K562 (cell line): Measurements from ENCODE around the gene NADSYN1. TPM values are rescaled to one million over a fixed set of nuclear protein-coding genes. Genes with fewer than 3 reads are reported as not detected.

Source experiments
- ATAC-seq: fragments of 200-7000 bp; cut with Tn5 transposase; 3 replicates; pipeline ENCODE4 v1.9.1; 2020; ENCODE audit warnings: moderate library complexity
- BruUV-seq: library from RNA; stranded (reverse); fragments of 400-500 nt; replicated peaks from 2 replicates; lab custom pipeline; 2021; lab: Mats Ljungman, UMichigan
- CTCF ChIA-PET: fragments of 300-600 bp; formaldehyde crosslinking; extraction: SDS; loops from one replicate; lab custom pipeline; 2021; ENCODE audit warnings: low intra/inter-chr PET ratio; lab: Yijun Ruan, JAX
- POLR2A ChIA-PET: fragments of 300-600, 350-650 bp; sonication (Branson Sonifier 250); formaldehyde crosslinking; extraction: SDS; loops from one replicate; lab custom pipeline; 2021; ENCODE audit warnings: antibody characterized with exemption, inconsistent platforms; lab: Yijun Ruan, JAX
- DNase-seq, 4 experiments: peaks; one replicate each; pipeline versions ENCODE4 v3.0.0 to v3.0.0-alpha.2; 2011 to 2018; ENCODE audit warnings: low spot score in 3 of 4, mixed read lengths in 3 of 4; ENCODE audit errors: extremely low read depth in 1 of 4
- FAIRE-seq: peaks from 2 replicates; lab custom pipeline; 2011; peaks lifted over from hg19 to GRCh38; lab: Jason Lieb, UNC
- H2AFZ ChIP-seq: 2 replicates; pipeline ENCODE4 v1.6.0; 2011; ENCODE audit warnings: low read depth, low read length, control low read depth, inconsistent platforms
- H3K27ac ChIP-seq: fragments of 200-600 bp; 3 replicates; pipeline ENCODE4 v1.8.0; 2011; ENCODE audit warnings: low read depth, mild to moderate bottlenecking, control low read depth, inconsistent platforms, low read length, moderate library complexity, mixed read lengths; ENCODE audit errors: extremely low read depth
- H3K27me3 ChIP-seq, 2 experiments: fragments of 300-600 bp in 1 of 2; 2 replicates in 1 of 2; 3 replicates in 1 of 2; pipeline versions ENCODE4 v1.6.0 to v1.8.0; 2011; ENCODE audit warnings: inconsistent platforms in 2 of 2, low read length in 2 of 2, mild to moderate bottlenecking in 1 of 2, mixed read lengths in 1 of 2, moderate library complexity in 1 of 2; ENCODE audit not compliant: control insufficient read depth in 2 of 2, insufficient read depth in 2 of 2
- H3K36me3 ChIP-seq: fragments of 300-600 bp; 3 replicates; pipeline ENCODE4 v1.8.0; 2011; ENCODE audit warnings: mild to moderate bottlenecking, low read length, inconsistent platforms; ENCODE audit not compliant: control insufficient read depth, insufficient read depth
- H3K4me1 ChIP-seq, 2 experiments: fragments of 200-600 bp in 1 of 2; replicated peaks in 1 of 2; 2 replicates in 1 of 2; 3 replicates in 1 of 2; pipeline versions ENCODE4 v1.5.1 to v1.8.0; 2011; ENCODE audit warnings: inconsistent platforms in 2 of 2, low read length in 2 of 2, mild to moderate bottlenecking in 1 of 2, mixed read lengths in 1 of 2, moderate library complexity in 1 of 2; ENCODE audit not compliant: control insufficient read depth in 2 of 2, insufficient read depth in 2 of 2
- H3K4me2 ChIP-seq: 2 replicates; pipeline ENCODE4 v1.6.1; 2011; ENCODE audit warnings: low read length, control low read depth, inconsistent platforms, mixed read lengths; ENCODE audit not compliant: insufficient read depth
- H3K4me3 ChIP-seq: fragments of 200-600 bp; sonication (generic), shearing (Covaris generic); 2 replicates; pipeline ENCODE4 v1.5.1; 2016; ENCODE audit warnings: control low read depth, inconsistent platforms
- H3K79me2 ChIP-seq: fragments of 200-600 bp; 3 replicates; pipeline ENCODE4 v1.8.0; 2011; ENCODE audit warnings: low read length, inconsistent platforms; ENCODE audit not compliant: control insufficient read depth, insufficient read depth
- H3K9ac ChIP-seq, 2 experiments: 2 replicates each; pipeline versions ENCODE4 v1.6.0 to v1.6.1; 2011; ENCODE audit warnings: low read depth in 2 of 2, low read length in 2 of 2, control low read depth in 1 of 2, inconsistent platforms in 1 of 2, mild to moderate bottlenecking in 1 of 2, mixed read lengths in 1 of 2; ENCODE audit not compliant: insufficient read depth in 1 of 2
- H3K9me1 ChIP-seq: one replicate; pipeline ENCODE4 v1.6.0; 2011; ENCODE audit warnings: inconsistent platforms, mild to moderate bottlenecking, low read length, moderate library complexity; ENCODE audit not compliant: control insufficient read depth, insufficient read depth
- H3K9me3 ChIP-seq: replicated peaks from 2 replicates; pipeline ENCODE4 v1.5.1; 2011; ENCODE audit warnings: low read depth, low read length, inconsistent platforms; ENCODE audit not compliant: control insufficient read depth, insufficient read depth
- H4K20me1 ChIP-seq: replicated peaks from 2 replicates; pipeline ENCODE4 v1.6.1; 2011; ENCODE audit warnings: low read length, inconsistent platforms, mixed read lengths; ENCODE audit not compliant: control insufficient read depth, insufficient read depth
- ATF3 ChIP-seq, 2 experiments: fragments of 450-650 bp in 1 of 2; sonication (generic) in 1 of 2; formaldehyde crosslinking in 1 of 2; IDR thresholded peaks in 1 of 2; conservative IDR thresholded peaks in 1 of 2; 2 replicates each; pipeline versions ENCODE4 v1.6.1 to v1.8.1; 2016 to 2023; ENCODE audit warnings: mild to moderate bottlenecking in 2 of 2, moderate library complexity in 2 of 2, inconsistent platforms in 1 of 2, missing genetic modification reagents in 1 of 2
- CTBP1 ChIP-seq: fragments of 450-650 bp; IDR thresholded peaks from 2 replicates; pipeline ENCODE4 v1.6.1; 2016; ENCODE audit warnings: borderline replicate concordance
- E2F8 ChIP-seq: fragments of 450-650 bp; IDR thresholded peaks from 2 replicates; pipeline ENCODE4 v1.7.1; 2018; ENCODE audit warnings: mild to moderate bottlenecking, low read depth; ENCODE audit not compliant: partially characterized antibody
- HNRNPK ChIP-seq: fragments of 200-400 bp; formaldehyde crosslinking; IDR thresholded peaks from one replicate; pipeline ENCODE4 v1.6.1; 2018; ENCODE audit warnings: mild to moderate bottlenecking, low read depth, low read length; ENCODE audit not compliant: poor library complexity, severe bottlenecking
- JUND ChIP-seq, 2 experiments: IDR thresholded peaks; 2 replicates in 1 of 2; 3 replicates in 1 of 2; pipeline ENCODE4 v1.6.1; 2011; ENCODE audit warnings: borderline replicate concordance in 2 of 2, low read depth in 2 of 2, low read length in 2 of 2, improper control_type of control experiment in 1 of 2, missing biosample characterization in 1 of 2, missing genetic modification characterization in 1 of 2, missing genetic modification reagents in 1 of 2
- NFE2L1 ChIP-seq: fragments of 450-650 bp; IDR thresholded peaks from 2 replicates; pipeline ENCODE4 v1.6.1; 2016; ENCODE audit warnings: missing genetic modification characterization, low read depth, mild to moderate bottlenecking, missing compliant biosample characterization, moderate library complexity, borderline replicate concordance
- NFIC ChIP-seq: fragments of 450-650 bp; IDR thresholded peaks from 2 replicates; pipeline ENCODE4 v1.6.1; 2017; ENCODE audit warnings: mild to moderate bottlenecking, inconsistent platforms
- NFXL1 ChIP-seq: fragments of 450-650 bp; formaldehyde crosslinking; IDR thresholded peaks from 2 replicates; pipeline ENCODE4 v1.4.0; 2021; ENCODE audit warnings: mild to moderate bottlenecking
- PCBP2 ChIP-seq: fragments of 200-400 bp; formaldehyde crosslinking; IDR thresholded peaks from 2 replicates; pipeline ENCODE4 v1.6.1; 2018; ENCODE audit warnings: low read length, low read depth, mild to moderate bottlenecking, moderate library complexity; ENCODE audit not compliant: poor library complexity, severe bottlenecking
- POU5F1 ChIP-seq: fragments of 150-350 bp; IDR thresholded peaks from 2 replicates; pipeline ENCODE4 v1.6.1; 2014; ENCODE audit warnings: borderline replicate concordance, low read length, low read depth, mild to moderate bottlenecking; ENCODE audit not compliant: partially characterized antibody
- SMARCE1 ChIP-seq: fragments of 450-650 bp; IDR thresholded peaks from 2 replicates; pipeline ENCODE4 v1.7.1; 2016; ENCODE audit warnings: mild to moderate bottlenecking
- ZNF395 ChIP-seq: fragments of 200-800 bp; sonication (Bioruptor generic); IDR thresholded peaks from 2 replicates; pipeline ENCODE4 v1.6.1; 2017; ENCODE audit warnings: missing genetic modification characterization, missing compliant biosample characterization
- ZNF445 ChIP-seq: fragments of 250-450 bp; sonication (Bioruptor Pico); IDR thresholded peaks from 2 replicates; pipeline ENCODE4 v1.4.0; 2020; ENCODE audit warnings: low read depth, mild to moderate bottlenecking, moderate library complexity
- WGBS: fragments of 100-300 bp; shearing (Covaris generic); methylation state at CpG from one replicate; pipeline ENCODE4 v1.1.6; 2016; ENCODE audit warnings: low coverage, mixed read lengths; ENCODE audit not compliant: insufficient coverage; ENCODE audit errors: missing lambda C conversion rate; 5-methylcytosine and 5-hydroxymethylcytosine counted together
- in situ Hi-C: fragments of 300-500 bp; cut with MboI; formaldehyde crosslinking; loops from 4 replicates; pipeline ENCODE4 v1.15.0; 2018; ENCODE audit warnings: inconsistent platforms, mixed read lengths
- intact Hi-C: fragments of 100-400 bp; cut with micrococcal nuclease; formaldehyde crosslinking; loops from 2 replicates; pipeline ENCODE4 v1.14.2; 2022
- polyA plus RNA-seq, 8 experiments: library from polyadenylated mRNA; depleted of rRNA in 4 of 8; stranded (reverse) in 5 of 8; unstranded in 3 of 8; fragments of >200 nt; fragmentation: Nextera tagmentation in 2 of 8; fragmentation: Illumina TruSeq in 1 of 8; extraction: Ambion mirVana in 2 of 8; extraction: Trizol in 1 of 8; gene quantifications; 2 replicates each; pipeline versions ENCODE4 v1.2.1 to v1.2.3, GENCODE V29; 2011 to 2014; ENCODE audit warnings: inconsistent platforms in 1 of 8, missing spikeins in 1 of 8
- total RNA-seq, 7 experiments: library from RNA; depleted of rRNA in 6 of 7; stranded (reverse); fragments of >200 nt in 6 of 7; fragmentation: Illumina TruSeq in 2 of 7; extraction: Trizol in 2 of 7; gene quantifications; 2 replicates each; pipeline versions ENCODE4 v1.2.1 to v1.2.3, GENCODE V29; 2011 to 2021; ENCODE audit warnings: low replicate concordance in 1 of 7

NADSYN1 gene
- total and polyA plus RNA-seq, 9 of the 15 experiments (the other 6 are each of a cell fraction or from before 2014, with no cell fraction given) = 12.7 to 57.3 (median 42.1) TPM

GRCh38 chr11:71477641-71478527 lies 24.9 kb downstream of the NADSYN1 start:
- CTCF ChIA-PET = no interaction called here
- POLR2A ChIA-PET = no interaction called here
- WGBS = 77% methylated on average over 23 of the region's 25 CpGs
- H3K4me2 ChIP-seq = no peak overlapping the region
- H3K79me2 ChIP-seq = no peaks in the 10 kb centered on the region
- in situ Hi-C loops = no loop called here
- no TSS peak for BruUV-seq
- H3K9me3 ChIP-seq = no peaks in the 10 kb centered on the region
- no peaks in the 10 kb centered on the region for H3K9me1 ChIP-seq
- H3K27me3 ChIP-seq = no peaks in the 10 kb centered on the region
- H3K36me3 ChIP-seq = peaks cover 75% of the 10 kb centered on the region; the same call in 2 of the 3 replicates
- no peak overlapping the region for H3K9ac ChIP-seq
- ATAC-seq (no peak), DNase-seq (no peak), FAIRE-seq (no peak)
- no peak overlapping the region for H3K4me3 ChIP-seq
- H3K4me1 ChIP-seq = peaks cover 0 to 15% of the 10 kb centered on the region in 2 experiments; a peak in 3 of 5 replicates
- no peak overlapping the region for H2AFZ ChIP-seq
- H4K20me1 ChIP-seq = no peaks in the 10 kb centered on the region
- no peak overlapping the region for H3K27ac ChIP-seq
- intact Hi-C loops = no loop called here
- TF ChIP-seq SMARCE1 (no peak), POU5F1 (no peak), HNRNPK (no peak), CTBP1 (no peak), NFE2L1 (tag) (no peak), E2F8 (no peak), JUND (IDR thresholded peaks at IDR 0.05; ENCODE audit: borderline replicate concordance, low read depth, low read length) (no peak), JUND (tag; IDR thresholded peaks at IDR 0.05; ENCODE audit: borderline replicate concordance, low read depth, low read length) (no peak), NFXL1 (CRISPR knock-in tag) (no peak), PCBP2 (no peak), ATF3 (IDR thresholded peaks at IDR 0.05) (no peak), ATF3 (CRISPR knock-in tag; conservative IDR thresholded peaks at IDR 0.05) (no peak), ZNF445 (CRISPR knock-in tag) (no peak), NFIC (no peak), ZNF395 (CRISPR knock-in tag) (no peak)
